ENCODE results near the gene TMEM31. TPM values are rescaled to one million over a fixed set of nuclear protein-coding genes. Genes with fewer than 3 reads are reported as not detected.

TMEM31 gene, protein sequence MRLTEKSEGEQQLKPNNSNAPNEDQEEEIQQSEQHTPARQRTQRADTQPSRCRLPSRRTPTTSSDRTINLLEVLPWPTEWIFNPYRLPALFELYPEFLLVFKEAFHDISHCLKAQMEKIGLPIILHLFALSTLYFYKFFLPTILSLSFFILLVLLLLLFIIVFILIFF
- not detected for total RNA-seq
- not detected for polyA plus RNA-seq
- long read RNA-seq, donor 1 = 0 reads
- long read RNA-seq, donor 2 = 0 reads
- long read RNA-seq, donor 3 = 0 reads
- long read RNA-seq, donor 4 = 0 reads
- long read RNA-seq, donor 5 = 0 reads
- long read RNA-seq, donor 6 = 0 reads
- long read RNA-seq, donor 7 = 0 reads
- long read RNA-seq, donor 8 = 0 reads
- long read RNA-seq, donor 9 = 0 reads
- long read RNA-seq, donor 10 = 0 reads

DNA sequence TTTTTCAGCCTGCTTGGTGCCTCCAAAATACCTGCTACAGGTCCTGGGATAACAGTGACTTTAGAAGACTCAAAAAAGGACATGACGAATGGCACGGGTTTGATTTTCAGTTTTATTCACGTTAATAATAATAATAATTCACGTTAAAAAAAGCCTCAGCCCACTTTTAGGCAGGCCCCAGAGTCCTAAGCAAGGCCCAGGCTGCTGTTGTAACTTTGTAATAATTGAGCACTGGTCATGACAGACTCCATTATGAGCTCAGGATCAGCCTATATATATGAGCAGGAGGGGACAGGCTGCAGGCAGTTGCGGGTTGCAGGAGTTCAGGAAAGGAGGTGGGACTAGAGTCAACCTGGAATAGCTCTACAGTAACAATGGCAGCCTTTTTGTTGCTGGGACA lies at the start of gene TMEM31:
Gene TMEM31, plus strand, starts transcription at position 301 of the 400 bp plus-strand sequence. CDS start 1,350 bp downstream, outside the sequence.
- Histone ChIP-seq H3K27ac (no peak within 1 kb of the TSS), H3K4me1 (no peaks in the 10 kb centered on the region), H3K27me3 (no peaks in the 10 kb centered on the region), H3K4me3 (no peak within 1 kb of the TSS), H3K9me3 (no peaks in the 10 kb centered on the region), H3K36me3 (no peaks in the 10 kb centered on the region)
- TF ChIP-seq POLR2AphosphoS5 (IDR thresholded peaks at IDR 0.05) (no peak), EP300 (IDR thresholded peaks at IDR 0.05) (no peak), POLR2A (IDR thresholded peaks at IDR 0.05) (no peak)
- TF ChIP-seq, protein P1, sequence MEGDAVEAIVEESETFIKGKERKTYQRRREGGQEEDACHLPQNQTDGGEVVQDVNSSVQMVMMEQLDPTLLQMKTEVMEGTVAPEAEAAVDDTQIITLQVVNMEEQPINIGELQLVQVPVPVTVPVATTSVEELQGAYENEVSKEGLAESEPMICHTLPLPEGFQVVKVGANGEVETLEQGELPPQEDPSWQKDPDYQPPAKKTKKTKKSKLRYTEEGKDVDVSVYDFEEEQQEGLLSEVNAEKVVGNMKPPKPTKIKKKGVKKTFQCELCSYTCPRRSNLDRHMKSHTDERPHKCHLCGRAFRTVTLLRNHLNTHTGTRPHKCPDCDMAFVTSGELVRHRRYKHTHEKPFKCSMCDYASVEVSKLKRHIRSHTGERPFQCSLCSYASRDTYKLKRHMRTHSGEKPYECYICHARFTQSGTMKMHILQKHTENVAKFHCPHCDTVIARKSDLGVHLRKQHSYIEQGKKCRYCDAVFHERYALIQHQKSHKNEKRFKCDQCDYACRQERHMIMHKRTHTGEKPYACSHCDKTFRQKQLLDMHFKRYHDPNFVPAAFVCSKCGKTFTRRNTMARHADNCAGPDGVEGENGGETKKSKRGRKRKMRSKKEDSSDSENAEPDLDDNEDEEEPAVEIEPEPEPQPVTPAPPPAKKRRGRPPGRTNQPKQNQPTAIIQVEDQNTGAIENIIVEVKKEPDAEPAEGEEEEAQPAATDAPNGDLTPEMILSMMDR (IDR thresholded peaks at IDR 0.05) = no peak
- WGBS, 5 donors = 78 to 90% (median 84%) methylated on average over 5 of the region's 5 CpGs
- intact Hi-C loops (cut with DNase I; ENCODE audit: low total_unique reads) = no loop called here
- no peak for DNase-seq

DNA sequence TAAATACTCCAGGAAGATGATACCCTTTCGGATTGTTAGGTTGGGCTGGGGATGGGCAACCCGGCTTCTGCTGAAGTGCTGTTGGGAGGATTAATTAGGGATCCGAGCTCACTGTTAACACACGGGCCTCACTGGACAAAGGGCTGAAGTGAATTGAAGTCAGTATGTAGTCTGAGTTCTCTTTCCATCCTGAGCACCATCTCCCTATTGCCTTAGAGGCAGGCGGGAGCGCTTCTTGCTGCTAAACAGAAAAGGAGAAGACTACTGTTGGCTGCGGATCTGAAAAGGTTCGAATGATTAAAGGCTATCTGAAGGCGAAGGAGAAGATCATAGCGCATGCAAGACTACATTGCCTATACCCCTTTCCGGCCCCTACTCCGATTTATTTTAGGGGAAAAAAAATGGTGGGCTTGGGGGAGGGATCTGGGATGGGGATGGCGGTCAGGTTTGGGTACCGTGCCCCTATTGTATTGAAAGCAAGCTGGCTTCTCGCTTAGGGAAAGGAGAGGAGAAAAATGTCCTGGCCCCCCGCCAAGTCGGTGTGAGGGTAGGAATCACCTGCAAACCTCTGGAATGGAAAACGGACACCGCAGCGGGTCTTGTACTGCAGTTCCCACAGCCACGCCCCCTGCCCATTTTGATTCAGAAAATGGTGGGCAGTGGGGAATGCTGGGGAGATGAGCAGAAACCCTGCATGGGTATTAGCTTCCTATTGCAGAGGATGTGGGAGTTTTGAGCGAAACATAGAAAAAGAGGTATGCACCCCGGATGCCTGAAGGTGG lies 46.5 kb upstream of the TMEM31 start:
- 19 to 35% (median 26%) methylated on average over 21 to 23 of the region's 23 CpGs for WGBS, 5 donors

DNA sequence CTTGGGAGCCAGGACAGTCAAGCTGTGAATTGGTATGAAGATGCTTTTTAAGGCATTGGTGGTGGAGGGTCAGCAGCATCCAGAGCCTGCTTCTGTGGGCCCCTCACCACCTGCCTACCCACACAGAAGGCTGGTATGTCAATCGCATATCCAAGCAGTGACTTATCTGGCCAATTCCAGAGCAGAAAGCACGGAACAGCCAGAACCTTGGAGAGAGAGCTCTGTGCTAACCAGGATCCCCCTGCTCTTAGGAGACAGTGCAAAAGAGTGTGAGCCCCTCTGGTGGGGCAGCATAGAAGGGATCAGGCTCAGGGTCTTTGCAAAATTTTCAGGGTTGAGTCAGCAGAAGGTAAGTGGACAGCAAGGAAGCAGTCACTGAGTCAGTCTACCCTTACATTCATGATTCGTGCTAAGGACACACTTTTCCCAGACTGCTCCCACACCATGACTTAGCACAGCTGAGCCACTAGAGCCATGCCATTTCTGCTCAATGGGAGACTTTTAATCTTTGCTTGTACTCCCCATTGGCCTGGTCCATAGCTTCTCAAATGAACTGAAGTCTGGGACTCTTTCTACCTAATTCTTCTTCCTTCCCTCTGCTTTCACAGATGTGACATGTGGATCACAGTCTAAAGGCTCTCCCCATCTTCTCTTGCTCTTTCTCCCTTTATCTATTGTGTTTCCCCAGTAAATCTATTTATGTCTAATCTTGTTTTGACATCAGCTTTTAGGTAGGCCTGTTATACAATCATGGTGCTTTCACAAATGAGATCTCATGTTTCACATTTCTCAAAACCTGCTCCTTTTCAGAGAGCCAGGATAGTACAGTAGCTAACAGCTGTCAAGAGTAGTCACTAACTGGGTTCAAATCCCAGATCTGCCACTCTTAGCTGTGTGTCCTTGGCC lies 44.3 kb upstream of the TMEM31 start:
- Histone ChIP-seq H3K27me3 (peaks cover 0 to 11% (median 0%) of the 10 kb centered on the region in 3 donors), H3K4me1 (peaks cover 0 to 8% (median 2%) of the 10 kb centered on the region in 4 donors), H3K27ac (no peak overlapping the region), H3K36me3 (no peaks in the 10 kb centered on the region), H3K4me3 (no peak overlapping the region), H3K9me3 (no peaks in the 10 kb centered on the region)
- WGBS, 5 donors = 63 to 100% (median 73%) methylated on average over 2 to 3 of the region's 3 CpGs
- DNase-seq = no peak
- TF ChIP-seq POLR2A (IDR thresholded peaks at IDR 0.05) (no peak), EP300 (IDR thresholded peaks at IDR 0.05) (no peak), POLR2AphosphoS5 (IDR thresholded peaks at IDR 0.05) (no peak)
- TF ChIP-seq, protein P1 (IDR thresholded peaks at IDR 0.05) = no peak
- intact Hi-C loops (cut with DNase I; ENCODE audit: low total_unique reads) = no loop called here

More for the DNA sequence above, 46.5 kb upstream of the TMEM31 start:
- Histone ChIP-seq H3K4me1 (peaks cover 0 to 8% (median 2%) of the 10 kb centered on the region in 4 donors), H3K27me3 (peaks cover 0 to 11% (median 0%) of the 10 kb centered on the region in 3 donors), H3K36me3 (no peaks in the 10 kb centered on the region), H3K27ac (no peak overlapping the region), H3K4me3 (no peak overlapping the region), H3K9me3 (no peaks in the 10 kb centered on the region)
- DNase-seq = peak; percentile 32 to 43
- intact Hi-C loops (cut with DNase I; ENCODE audit: low total_unique reads) = no loop called here
- TF ChIP-seq POLR2AphosphoS5 (IDR thresholded peaks at IDR 0.05) (no peak), EP300 (IDR thresholded peaks at IDR 0.05) (no peak), POLR2A (IDR thresholded peaks at IDR 0.05) (no peak)
- TF ChIP-seq, protein P1 (IDR thresholded peaks at IDR 0.05) = no peak

DNA sequence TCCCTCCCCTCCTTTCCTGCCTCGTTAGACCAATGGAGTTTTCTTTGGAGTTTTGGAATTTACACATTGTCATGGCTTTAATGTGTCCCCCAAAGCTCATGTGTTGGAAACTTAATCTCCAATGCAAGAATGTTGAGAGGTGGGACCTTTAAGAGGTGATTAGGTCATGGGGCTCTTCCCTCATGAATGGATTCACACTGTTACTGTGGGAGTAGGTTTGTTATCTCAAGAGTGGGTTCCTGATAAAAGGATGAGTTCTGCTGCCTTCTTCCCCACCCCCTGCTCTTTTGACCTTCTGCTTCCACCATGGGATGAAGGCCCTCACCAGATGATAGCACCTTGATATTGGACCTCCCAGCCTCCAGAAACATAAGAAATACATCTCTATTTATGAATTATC lies 41.0 kb upstream of the TMEM31 start:
- no peaks in the 10 kb centered on the region for H3K27me3 ChIP-seq
- H3K36me3 ChIP-seq = peaks cover 0 to 4% (median 1%) of the 10 kb centered on the region in 4 donors
- H3K4me3 ChIP-seq = no peak overlapping the region
- H3K9me3 ChIP-seq = no peaks in the 10 kb centered on the region
- H3K4me1 ChIP-seq = no peaks in the 10 kb centered on the region
- H3K27ac ChIP-seq = no peak overlapping the region
- intact Hi-C loops (cut with DNase I; ENCODE audit: low total_unique reads) = no loop called here
- WGBS, 5 donors = 61 to 74% (median 64%) methylated on average over 1 of the region's 1 CpG
- no peak for DNase-seq
- TF ChIP-seq POLR2A (IDR thresholded peaks at IDR 0.05) (no peak), EP300 (IDR thresholded peaks at IDR 0.05) (no peak), POLR2AphosphoS5 (IDR thresholded peaks at IDR 0.05) (no peak)
- TF ChIP-seq, protein P1 (IDR thresholded peaks at IDR 0.05) = no peak

Measured in stomach (tissue), 19 donors.